GM20431 (cell line): ENCODE results near the gene CCDC102B.
"Not testable (repeated sequence)": the region's sequence is repeated elsewhere in the genome, so short reads cannot be mapped to it uniquely, and the experiment has no call there.

ENCODE experiments used
- in situ Hi-C: fragments of 300-500 bp; cut with MseI, MboI; formaldehyde crosslinking; loops from one replicate; pipeline ENCODE4 v1.15.0; 2020; ENCODE audit warnings: low sequenced_read_pairs; ENCODE audit not compliant: unreplicated experiment

Gene CCDC102B

DNA sequence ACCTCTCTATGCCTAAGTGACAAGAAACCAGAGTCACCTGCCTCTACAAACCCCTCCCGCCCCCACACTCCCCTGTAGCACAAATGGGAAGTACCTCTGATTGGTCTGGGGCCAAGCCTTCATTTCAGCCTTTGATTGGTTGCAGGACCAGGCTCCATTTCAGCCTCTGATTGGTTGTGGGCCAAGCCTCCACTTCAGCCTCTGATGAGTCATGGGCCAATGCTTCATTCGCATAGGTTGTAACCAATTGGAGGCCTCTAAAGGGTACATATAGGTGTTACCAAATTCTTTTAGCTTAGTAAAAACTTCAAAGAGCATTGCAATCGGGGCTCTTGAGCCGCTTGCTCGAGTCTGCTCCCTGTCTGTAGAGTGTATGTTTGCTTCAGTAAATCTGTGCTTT is 25.0 kb downstream of the CCDC102B start:
- in situ Hi-C loops = no loop called here

DNA sequence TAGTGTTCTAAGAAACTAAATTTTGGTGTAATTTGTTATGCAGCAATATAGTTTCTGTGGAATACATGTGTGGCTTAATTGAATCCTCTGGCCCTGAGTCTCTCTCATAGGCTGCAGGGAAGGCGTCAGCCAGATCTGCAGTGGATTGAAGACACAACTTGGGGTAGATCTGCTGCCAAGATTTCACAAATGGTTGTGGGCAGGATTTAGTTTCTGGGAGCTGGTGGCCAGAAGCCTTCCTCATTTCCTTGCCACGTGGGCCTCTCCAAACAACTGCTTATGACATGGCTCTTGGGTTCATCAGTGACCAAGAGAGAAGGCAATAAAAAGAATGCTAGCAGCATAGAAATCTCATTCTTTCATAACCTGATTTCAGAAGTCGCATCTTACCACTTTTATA is 28.2 kb downstream of the CCDC102B start:
- in situ Hi-C loops = no loop called here

DNA sequence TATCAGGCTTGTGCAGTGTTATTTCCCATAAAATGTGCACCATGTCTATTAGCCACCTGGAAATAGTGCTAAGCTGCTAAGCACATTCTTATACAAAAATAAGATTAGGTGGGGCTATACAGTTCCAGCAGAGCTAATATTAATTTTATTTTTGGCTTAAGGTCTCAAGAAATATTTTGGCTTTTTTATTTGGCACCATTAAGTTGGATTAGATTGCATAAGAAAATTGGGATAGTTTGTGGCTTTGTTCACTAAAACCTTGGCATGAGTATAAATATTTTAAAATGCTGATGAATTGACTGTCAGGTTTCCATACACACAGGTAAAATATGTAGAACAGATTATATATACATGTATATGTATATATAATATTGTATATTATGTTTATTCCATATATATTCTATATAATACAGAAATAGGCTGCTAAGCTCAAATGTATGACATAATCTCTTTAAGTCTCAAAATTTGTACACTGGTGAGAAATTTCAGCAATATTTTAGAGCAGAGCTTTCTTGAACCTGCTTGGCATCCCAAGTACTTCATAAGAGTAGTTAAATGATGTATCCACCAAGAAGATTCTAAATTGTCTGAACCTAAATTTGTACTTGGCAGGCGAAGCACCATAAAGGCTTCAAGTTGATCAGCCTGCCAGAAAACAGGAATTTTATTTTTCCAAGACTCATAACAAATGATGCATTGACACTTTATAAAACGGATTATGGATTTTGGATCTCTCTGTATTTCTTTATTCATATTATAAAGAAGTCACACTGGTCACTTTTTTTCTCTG is 32.6 kb downstream of the CCDC102B start:
- in situ Hi-C loops = no loop called here

- in situ Hi-C loops = no loop called here
Measured at GRCh38 chr18:68833756-68834155, 35.9 kb downstream of the CCDC102B start.

GRCh38 chr18:68837665-68838451 is 40.0 kb downstream of the CCDC102B start:
- in situ Hi-C loops = no loop called here

GRCh38 chr18:68839701-68840100 is 41.8 kb downstream of the CCDC102B start:
- in situ Hi-C loops = no loop called here

DNA sequence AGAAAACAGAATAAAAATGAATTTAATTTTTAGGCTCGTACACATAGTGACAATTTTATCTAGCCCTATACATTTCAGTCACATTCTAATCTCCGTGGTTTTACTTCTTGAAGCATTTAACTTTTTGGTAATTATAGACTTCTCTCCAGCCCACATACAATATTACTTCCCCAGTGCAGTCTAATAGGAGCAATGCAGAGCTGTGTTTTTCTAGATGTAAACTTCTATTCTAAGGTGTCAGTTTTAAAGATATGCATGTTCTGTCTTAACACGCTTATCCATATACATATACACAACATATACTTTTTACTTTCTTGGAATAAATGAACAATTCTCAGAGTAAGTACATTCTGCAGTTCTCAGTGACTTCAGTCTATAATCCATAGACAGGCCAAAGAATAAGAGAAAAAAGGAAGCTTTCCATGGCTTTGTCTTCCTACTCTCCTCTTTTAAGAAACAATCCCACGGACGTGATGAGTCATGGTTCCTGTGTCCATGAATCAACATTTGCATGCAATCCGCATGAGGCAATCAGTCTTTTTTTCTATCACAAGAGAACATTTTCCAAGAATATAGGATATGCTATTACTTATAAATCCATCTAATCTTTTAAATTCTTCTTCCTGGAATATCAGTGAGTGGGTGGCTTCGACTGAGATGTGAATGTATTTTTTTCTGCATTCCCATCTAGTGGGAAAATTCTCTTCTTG is 42.8 kb downstream of the CCDC102B start:
- in situ Hi-C loops = no loop called here

- in situ Hi-C loops = no loop called here
Measured at GRCh38 chr18:68841301-68841700, 43.4 kb downstream of the CCDC102B start.

DNA sequence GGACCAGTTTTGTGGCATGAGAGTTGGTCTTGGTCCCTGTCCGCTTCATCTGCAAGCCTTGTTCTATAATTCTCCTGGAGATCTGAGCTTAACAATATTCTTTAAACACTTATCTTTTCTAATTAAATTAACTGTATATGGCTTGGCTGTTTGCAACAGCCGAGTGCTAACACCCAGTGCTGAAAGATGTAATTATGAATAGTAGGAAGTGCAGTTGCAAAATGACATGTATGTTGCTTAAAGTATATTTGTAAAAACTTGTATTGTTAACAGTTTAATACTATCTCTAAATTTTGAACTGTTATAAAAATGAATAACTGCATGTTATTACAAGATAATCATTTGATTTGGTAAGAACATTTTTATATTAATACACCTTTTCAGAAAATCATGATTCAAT is 45.1 kb downstream of the CCDC102B start:
- in situ Hi-C loops = no loop called here

DNA sequence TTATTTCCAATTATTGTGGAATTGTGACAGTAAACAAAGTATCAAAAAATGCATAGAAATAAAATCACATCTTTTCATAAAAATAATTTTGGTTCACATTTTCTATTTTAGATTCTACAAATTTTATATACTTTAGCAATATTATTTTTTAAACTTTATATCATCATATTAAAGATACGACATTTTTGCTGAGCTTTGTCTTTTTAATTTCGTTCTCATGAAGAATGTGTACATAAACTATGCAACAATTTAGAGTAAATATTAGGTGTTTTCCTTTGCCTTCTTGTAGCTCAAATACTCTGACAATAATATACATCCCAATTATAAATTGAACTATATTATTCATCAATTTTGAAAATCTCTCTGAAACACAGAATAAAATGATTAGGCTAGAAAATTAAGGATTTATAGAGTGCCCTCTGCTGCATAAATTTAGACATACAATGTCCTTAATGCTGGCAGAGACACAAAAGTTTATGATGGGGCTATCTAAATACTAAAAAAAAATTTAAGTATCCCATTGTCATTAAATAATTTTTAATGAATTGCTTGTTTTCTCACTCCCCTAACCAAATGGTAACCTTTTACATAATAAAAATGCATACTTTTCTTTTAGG is 45.7 kb downstream of the CCDC102B start:
- in situ Hi-C loops = no loop called here

DNA sequence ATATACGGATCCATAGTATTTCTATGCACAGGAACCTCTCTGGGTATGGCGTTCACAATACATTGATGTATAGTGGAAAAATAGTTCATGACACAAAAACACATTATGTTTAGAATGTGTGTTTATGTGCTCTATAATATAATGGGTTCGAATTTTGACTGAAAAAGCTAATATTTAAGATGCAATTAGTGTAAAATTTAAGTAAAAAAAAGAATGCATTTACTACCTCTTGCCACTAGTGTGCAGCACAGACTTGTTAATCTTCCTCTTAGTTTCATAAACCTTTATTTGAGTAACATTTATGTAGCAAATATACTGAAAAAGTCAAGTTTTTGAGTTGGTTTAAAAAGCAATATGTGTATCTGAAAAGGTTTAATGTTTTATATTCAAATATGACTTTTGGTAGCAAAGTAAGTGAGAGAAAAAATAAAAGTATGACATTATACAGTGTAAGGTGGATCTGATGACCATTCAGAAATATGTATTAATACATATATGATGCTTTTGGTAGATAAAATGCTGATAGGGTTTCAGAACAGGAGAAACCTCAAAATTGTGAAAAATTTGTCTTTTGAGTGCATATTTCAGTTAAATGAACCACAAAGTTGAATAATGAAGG is 49.4 kb downstream of the CCDC102B start:
- in situ Hi-C loops = no loop called here

- in situ Hi-C loops = no loop called here
Measured at GRCh38 chr18:68848242-68848641, 50.4 kb downstream of the CCDC102B start.

DNA sequence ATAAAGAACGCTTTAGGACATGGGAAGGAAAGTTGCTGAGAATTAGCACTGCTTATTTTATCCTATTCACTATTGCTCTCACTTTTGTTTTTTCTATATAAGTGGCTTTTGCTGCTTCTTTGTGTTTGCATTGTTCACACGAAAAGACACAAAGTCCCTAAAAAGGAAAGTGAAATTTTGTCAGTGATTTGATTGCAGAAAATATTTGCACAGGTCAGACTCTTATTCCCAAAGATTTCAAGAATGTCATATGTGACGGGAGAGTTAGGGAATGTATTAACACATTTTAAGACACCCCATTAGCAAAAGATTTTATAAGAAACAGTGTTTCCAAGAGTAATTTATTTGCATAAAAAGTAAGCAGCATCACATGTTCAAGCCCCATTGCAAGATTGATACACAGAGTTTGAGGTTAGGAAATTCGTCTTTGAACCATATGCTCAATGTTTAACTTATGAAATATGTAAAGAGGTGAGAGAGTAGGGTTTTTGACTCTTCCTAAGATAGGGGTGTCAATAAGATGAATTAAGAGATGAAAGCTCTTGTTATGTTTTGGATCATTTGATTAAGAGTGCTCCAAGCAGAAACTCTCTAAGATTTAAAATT is 57.0 kb downstream of the CCDC102B start:
- in situ Hi-C loops = no loop called here

DNA sequence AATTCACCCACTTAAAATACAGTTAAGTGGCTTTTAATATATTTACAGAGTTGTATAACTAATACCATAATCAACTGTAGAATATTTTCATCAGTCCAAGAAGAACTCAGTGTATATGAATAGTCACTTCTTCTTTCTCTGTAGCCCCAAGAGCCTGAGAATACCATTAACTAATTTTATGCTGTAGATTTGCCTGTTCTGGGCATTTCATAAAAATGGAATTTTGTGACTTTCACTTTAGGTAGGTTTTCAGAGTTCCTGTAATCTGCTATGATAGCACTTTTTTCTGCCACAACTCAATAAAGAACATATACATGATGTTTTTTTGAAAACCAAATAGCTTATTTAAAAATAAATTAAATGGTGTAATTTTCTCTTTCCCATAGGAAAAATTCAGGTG is 57.6 kb downstream of the CCDC102B start:
- in situ Hi-C loops = no loop called here

- in situ Hi-C loops = no loop called here
Measured at GRCh38 chr18:68861365-68861764, 63.5 kb downstream of the CCDC102B start.

GRCh38 chr18:68865021-68865420 is 67.1 kb downstream of the CCDC102B start:
- in situ Hi-C loops = no loop called here

DNA sequence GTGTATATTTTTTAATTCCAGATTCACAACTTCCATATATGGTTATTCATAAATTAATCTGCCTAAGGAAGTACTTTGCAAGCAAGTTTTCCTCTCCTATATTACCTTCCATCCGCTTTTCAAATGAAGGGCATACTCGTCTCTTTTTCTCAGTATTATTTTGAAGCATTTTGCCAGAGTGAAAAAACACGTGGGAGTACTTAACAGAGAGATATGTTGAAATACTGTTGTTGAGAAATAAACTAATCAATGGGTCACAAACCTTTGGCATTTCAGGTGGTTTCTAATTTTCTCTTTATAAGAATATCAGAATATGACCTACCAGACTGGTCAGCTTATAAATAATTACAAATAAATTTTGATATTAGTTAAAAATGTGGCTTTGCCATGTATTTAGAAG is 67.6 kb downstream of the CCDC102B start:
- in situ Hi-C loops = no loop called here

DNA sequence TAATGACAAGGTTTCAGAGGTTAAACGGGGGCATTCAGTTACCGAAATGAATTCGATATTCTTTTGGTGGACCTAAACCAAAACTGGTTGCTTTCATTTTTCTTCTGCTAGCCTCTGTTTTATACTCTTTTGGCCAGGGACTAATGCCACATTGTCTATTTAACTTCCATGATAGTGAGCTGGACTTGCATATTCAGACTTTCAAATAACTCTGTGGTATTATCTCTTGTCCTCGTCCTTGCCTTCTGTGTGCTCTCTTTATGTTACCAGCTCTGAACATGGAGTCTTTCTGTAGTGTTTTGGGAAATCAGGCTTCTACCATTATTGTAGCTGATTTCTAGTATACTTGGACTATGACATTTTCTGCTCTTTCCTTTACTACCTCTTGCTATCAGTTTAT is 75.1 kb downstream of the CCDC102B start:
- in situ Hi-C loops = no loop called here

DNA sequence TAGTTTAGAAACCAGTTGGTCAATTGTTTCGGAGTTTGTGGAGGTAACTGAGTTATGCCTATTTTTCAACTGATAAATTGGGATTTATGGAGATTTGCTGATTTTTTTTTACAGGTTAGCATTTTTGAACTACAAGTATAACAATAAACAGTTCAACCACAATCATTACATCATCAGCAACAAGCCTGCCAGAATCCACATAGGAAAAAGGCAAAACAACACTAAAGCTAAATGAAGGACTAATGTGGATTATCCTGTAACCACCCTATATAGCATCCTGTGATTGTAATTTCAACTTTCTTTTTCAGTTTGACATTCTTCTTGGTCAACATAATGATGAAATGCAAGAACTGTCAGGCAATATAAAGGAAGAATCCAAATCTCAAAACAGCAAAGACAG is 76.5 kb downstream of the CCDC102B start:
- in situ Hi-C loops = no loop called here

DNA sequence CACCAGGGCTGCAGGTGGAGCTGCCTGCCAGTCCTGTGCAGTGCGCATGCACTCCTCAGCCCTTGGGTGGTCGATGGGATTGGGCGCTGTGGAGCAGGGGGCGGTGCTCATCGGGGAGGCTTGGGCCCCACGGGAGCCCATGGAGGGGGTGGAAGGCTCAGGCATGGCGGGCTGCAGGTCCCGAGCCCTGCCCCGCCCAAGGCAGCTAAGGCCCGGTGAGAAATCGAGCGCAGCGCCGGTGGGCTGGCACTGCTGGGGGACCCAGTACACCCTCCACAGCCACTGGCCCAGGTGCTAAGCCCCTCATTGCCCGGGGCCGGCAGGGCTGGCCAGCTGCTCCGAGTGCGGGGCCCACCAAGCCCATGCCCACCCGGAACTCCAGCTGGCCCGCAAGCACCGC is 82.1 kb downstream of the CCDC102B start:
- in situ Hi-C loops = not testable (repeated sequence)
